GM18508 (cell line): Measurements from ENCODE around the gene PRKCZ.

Experiments used
- ATAC-seq: cut with Tn5 transposase; IDR thresholded peaks from one replicate; pipeline ENCODE4 v1.9.1; 2021; ENCODE audit warnings: moderate number of reproducible peaks; ENCODE audit not compliant: insufficient read depth, unreplicated experiment

PRKCZ gene

DNA sequence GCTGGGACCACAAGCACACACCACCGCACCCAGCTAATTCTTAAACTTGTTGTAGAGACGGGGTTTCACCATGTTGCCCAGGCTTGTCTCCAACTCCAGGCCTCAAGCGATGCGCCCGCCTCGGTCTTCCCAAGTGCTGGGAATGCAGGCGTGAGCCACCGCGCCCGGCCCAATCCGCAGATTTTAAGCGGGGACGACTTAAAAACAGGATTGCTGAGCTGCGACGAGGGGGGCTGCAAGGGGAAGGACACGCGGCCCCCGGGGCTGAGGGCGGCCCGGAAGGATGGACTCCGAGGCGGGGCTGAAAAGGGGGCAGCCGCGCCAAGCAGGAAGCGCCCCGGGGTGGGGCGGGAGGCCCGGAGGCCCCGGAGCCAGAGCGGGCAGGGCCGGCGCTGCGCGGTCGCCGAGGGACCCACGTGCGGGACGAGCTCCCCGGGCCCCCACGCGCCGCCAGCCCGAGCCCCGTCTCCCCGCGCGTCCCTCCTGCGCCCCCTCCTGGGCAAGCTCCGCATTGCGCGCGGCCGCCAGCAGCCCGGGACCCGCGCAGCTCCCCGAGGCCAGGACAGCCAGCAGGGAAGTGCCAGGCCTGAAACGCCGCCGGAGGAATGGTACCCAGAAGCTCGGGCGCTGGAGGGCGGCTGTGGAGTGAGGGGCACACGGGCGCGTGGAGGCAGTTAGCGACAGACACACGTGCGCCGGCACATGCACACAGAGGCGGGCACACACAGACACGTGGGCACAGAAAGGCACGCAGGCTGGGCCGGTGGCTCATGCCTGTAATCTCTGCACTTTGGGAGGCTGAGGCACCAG, 5.5 kb upstream of the PRKCZ start:
- no peak for ATAC-seq

DNA sequence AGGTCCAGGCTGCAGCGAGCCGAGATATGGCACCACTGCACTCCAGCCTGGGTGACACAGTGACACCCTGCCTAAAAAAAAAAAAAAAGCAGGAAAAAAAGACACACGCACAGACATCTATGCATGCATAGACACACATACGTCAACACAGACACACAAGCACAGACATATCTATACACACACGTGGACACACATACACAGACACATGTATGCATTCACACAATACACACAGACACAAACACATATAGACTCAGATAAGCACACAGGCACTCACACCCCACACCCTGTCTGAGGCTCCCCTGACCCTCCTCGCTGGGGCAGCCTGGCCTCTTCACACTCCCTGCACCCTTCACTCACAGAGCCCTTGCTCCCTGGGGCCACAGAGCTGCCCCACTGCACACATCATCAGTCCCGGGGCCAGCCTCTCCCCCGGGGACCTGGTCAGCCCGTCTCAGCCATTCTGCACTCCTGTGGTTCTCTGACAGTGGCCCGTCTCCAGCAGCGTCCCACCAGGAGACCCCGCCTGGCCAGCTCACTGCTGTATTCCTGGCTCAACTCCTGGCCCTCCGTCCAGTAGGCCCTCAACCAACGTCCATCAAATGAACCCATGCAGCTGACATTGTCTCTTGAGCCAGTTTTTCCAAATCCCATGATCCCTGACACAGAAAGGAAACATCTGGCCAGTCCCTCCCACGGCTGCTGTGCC, 4.6 kb upstream of the PRKCZ start:
- no peak for ATAC-seq

DNA sequence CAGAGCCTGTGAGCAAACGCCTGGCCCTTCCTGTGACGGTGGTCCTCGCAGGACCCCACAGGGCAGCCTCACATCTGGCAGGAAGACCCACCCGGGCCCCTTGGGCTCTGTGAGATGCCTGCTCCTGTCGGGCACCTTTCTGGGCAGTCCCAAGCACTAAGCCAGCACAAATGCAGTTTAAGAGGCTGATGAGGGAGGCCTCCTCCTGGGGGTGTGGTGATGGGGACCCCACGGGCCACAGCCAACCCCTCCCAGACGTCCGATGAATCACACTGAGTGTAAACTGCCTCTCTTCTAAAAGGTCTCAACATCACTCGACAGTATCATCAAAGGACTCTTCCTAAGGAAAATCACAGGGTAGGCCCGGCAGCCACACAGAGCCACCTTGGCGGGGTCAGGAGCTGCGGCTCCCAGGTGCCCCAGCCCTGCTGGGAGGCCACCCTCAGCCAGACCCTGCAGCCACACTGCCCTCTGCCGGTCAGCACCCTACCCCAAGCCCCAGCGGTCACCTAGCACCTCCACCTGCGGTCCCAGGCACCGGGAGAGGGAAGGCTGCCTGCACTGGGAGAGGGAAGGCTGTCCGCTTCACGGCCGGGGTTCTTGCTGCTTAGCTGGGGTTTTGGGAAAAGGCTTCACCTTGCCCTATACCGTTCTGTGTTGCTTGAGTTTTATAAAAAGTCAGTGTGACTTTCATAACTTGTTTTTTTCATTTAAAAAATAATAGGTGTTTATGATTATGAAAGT, 3.9 kb upstream of the PRKCZ start:
- no peak for ATAC-seq

DNA sequence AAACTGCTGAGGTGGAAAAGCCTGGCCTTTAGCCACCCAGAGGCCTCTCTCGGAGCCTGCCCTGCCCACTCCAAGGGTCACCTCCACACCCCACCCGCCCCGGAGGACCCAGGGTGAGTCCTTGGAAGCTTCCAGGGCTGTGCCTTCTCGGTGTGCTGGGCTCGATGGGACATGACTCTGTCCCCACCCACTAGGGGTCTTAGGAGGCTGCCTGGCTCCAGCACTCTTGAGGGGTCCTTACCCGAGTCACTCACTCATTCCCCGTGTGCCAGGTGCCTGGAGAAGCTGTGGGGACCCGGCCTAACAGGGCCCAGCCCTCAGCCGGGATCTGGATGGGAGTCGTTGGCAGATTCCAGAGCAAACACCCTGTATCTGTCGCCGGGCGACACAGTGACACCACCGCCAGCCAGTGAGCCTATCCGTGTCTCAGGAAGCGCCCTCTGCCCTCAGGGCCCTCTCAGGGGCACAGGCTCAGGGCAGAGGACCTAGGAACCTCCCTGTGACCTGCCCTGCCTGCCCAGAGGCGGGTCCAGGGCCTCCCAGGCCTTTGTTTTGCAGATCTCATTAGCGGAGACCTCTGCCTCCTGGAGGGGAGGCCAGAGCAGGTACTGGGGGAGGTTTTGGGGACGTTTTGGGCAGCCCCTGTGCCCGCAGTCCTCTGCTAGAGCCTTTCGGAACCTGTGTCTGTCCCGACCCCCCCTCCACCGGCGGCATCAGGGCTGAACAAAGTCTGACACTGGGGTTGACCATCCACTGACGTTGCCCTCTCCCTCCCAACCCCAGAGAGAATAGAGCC, 3.1 kb upstream of the PRKCZ start:
- ATAC-seq = no peak

DNA sequence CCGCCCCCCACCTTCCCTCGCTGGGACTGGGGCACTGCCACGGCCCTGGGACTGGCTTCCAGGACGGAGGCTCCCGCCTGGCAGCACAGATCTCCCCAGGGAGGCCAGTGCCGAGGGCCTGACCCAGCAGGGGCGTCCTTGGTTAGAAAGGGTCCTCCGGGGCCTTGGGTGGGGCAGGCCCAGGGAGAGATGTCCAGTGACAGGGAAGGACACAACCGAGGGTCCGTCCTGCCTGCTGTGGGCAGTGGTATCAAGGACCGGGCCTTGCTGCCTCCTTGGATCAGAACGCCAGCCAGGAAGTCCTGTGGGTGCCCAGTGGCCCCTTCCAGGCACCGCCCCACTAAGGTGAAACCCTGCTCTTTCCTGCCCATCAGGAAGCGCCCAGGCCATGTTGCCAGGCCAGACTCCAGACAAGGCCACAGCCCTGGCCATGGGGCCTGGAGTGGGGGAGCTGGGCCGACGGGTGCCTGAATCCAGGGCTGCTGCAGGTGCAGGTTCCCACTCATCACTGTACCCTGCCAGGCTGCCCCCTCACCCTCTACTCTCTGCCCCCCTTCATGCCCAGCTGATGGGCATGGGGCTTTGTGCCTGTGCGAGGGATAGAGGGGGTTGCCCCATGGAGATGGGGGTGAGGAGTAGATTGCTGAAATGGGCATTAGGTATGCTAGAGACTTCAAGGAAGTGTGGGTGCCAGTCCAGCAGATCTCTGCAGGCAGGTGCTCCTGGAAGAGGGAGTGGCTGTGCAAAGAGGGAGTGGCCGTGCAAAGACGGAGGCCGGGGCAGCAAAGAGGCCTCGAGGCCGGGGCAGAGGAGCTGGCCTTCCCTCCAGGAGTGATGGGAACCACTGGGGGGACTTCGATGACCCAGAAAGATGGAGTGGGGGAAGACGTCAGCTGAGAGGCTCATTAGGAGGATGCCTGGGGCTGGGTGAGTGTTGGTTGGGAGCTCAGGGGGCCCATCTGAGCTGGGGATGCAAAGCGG, 2.2 kb upstream of the PRKCZ start:
- ATAC-seq = no peak

DNA sequence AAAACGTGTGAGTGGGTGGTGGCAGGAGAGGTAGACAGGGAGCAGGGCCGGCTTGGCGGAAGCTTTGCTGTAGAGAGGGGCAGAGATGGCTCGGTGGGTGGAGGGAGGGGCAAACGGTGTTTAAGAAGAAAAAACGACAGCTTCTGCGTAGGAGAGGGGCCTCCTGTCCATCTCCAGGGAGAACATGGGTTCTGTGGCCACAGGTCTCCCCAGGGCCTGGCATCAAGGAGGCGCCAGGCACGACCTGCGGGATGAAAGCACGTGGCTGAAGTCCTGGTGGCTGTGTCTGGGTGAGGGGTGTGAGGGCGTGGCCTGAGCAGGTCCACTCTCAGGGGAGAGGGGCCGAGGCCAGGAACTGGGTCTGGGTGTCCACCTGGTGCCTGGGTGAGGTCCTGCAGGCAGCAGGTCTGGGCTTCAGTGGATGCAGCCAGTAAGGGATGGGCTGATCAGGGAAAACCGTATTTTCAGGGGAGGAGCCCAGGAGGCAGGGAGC, 940 bp upstream of the PRKCZ start:
- no peak for ATAC-seq

DNA sequence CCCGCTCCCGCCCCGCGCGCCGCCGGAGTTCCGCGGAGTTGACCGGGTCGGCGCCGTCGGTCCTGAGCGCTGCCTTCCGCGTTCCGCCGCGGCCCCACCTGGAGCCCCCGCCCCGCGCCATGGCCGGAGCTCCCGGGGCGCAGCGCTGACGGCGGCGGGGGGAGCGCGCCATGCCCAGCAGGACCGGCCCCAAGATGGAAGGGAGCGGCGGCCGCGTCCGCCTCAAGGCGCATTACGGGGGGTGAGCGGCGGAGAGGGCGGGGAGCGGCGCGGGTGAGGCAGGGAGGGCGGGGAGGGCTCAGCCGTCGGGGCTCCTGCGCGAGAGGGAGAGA, 216 bp downstream of the PRKCZ start:
- no peak for ATAC-seq

DNA sequence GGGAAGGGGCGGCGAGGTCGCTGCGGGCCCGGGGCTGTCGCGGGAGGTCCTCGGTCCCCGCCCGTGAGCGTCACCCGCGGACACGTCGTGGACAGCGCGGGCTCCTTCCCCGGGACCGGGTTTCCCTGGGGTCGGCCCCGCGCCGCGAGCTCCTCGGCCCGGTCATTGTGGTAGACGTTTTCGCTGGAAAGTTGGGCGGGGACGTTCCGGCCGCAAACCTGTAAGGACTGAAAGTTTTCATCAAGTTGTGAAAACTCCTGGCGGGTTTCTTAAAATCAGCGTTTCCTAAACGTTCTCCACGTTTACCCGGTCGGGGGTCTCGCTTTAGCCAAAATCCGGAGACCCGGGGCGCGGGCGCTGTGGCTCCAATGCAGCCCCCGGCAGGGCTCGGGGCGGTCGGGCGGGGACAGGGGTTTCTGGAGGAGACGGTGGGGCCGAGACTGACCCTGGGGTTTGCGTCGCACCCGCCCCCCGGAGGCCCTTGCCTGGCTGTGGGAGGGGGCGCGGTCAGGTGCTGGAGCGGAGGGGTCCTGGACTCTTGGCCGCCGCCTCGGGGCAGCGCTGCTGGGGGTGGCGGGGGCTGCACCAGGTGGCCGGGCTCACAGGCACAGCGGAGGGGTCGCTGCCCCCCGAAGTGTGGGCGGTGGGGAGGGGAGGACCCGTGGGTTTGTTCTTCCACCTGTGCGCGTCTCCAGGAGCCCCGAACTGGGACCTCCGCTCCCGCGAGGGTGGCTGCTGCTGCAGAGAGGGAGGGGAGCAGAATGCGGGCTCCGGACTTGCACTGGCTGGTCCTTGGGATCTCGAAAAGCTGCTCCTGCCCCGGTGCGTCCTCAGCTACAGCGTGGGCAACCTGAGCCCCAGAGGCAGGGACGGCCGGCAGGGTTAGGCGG, 827 bp downstream of the PRKCZ start:
- ATAC-seq = no peak

DNA sequence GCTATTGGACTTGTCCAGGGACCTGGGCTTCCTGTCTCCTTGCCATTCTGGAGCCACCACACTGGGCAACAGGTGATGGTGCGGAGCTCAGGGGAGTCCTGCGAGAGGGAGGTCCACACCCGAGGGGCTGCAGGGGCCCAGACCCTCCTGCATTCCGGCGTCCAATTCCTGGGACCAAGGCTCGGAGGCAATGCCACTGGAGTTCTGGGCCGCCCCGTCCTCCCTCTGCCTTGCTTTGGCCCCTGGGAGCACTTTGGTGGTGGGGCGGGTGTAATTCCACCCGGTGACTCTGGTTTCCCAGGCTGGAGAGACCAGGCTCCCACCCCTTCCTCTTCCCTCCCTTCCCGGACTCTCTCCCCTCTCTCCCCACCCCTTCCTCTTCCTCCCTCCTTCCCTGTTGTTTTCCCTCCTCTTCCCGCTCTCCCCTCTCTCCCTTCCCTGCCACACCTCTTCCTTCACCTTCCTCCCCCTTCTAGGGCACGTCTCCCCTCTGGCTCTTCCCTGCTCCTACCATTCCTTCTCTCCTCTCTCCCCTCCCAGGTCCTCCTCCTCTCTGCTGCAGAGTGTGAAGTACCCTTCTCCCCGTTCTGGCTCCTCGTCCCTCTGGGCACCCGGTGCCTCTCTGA, 2.0 kb downstream of the PRKCZ start:
- ATAC-seq = no peak

DNA sequence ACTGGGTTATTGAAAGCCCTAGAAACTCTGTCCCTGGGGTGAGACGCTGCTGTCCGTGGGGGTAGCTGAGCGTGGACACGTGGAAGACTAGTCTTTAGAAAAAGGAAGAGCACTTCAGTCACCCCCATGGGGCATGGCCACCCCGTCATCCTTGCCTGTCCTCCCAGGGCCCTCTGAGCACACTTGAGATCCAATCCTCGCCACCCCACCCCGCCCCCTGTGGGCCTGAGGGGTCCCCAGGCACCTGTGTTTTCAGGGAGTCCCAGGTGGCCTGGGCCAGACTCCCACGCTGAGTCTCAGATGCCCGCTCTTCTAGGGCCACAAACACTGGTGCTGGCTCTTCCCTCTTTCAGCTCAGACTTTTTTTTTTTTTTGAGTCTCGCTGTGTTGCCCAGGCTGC, 2.5 kb downstream of the PRKCZ start:
- ATAC-seq = no peak

DNA sequence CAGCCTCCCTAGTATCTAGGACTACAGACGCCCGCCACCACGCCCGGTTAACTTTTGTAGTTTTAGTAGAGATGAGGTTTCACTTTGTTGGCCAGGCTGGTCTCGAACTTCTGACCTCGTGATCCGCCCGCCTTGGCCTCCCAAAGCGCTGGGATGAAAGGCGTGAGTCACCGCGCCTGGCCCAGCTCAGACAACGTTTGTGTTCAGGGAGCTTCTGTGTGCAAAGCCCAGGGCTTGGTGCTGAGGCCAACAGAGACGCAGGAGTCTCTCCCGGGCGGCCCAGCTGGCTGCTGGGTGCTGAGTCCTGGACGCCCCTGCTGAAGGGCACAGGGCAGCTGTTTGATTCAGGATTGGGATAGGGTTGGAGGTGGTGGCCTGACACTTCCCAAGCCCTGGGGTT, 3.0 kb downstream of the PRKCZ start:
- ATAC-seq = no peak

DNA sequence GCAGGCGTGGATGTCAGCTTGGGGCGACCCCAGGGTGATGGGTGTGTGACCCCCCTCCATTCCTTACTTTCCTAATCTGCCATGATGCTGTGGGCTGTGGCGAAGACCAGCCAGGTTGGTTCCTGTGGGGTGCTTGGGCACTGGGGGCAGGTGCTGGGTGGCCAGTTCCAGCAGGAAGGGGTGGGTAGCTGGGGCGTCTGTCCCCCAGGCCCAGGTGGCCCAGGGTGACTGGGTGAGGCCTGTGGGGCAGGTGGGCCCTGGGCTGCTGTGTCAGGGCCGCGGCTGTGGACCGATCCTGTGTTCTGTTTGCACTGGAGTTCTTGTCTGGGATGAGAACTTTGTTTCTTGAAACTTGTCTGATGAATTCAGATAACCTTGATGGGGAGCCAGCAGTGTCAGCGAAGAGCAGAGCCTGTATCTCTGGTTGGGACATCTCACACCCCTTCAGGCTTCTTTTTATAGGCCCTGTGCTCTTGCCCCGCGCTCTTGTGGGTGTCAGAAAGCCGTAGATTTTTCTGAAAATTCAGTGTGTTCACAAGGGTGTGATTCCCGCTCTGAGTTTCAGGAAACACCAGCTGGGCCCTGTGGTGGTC, 3.7 kb downstream of the PRKCZ start:
- no peak for ATAC-seq

DNA sequence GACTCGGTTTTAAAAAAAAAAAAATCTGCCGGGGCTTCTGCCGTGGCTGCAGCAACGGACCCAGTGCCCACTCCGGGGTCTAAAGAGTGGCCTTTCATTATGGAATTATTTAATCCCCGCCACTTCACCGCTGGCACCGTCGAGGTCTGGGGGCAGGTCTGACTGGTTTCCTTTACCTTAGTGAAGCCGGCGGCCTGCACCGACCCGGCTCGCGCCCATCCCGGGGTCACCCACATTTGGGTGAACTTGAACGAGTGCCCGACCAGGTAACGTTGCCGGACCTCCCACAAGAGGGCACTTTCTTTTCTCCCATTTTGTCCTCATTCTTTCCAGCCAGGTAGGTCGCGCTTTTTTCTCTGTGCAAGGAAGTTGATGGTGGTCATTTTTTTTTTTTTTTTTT, 4.3 kb downstream of the PRKCZ start:
- ATAC-seq = no peak

DNA sequence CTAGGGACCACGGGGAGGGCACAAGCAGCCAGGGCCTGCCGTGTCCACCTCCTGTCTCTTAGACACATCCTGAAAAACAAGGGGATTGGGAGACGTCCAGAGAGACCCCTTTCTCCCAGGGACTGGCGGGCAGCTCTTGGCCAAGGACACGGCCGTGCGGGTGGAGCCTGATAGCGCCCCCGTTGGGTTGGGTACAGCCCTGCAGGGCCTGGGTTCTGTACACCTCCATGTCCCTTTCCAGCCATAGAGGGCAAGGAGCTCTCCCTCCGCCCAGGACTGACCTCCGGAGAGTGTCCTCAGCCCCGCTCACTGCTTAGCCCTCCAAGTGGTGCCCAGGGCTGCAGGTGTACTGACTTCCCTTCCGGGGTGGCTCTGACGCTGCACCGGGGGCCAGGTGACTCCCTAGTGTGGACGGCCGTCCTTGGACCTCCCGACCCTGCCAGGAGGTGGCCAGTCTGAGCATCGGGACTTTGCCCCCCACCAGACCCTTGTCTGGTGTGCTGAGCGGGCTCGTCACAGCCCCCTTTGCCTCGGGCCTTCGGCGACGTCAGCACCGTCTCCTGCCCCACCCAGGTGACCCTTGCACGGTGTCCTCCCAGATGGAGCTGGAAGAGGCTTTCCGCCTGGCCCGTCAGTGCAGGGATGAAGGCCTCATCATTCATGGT, 5.8 kb downstream of the PRKCZ start:
- no peak for ATAC-seq

DNA sequence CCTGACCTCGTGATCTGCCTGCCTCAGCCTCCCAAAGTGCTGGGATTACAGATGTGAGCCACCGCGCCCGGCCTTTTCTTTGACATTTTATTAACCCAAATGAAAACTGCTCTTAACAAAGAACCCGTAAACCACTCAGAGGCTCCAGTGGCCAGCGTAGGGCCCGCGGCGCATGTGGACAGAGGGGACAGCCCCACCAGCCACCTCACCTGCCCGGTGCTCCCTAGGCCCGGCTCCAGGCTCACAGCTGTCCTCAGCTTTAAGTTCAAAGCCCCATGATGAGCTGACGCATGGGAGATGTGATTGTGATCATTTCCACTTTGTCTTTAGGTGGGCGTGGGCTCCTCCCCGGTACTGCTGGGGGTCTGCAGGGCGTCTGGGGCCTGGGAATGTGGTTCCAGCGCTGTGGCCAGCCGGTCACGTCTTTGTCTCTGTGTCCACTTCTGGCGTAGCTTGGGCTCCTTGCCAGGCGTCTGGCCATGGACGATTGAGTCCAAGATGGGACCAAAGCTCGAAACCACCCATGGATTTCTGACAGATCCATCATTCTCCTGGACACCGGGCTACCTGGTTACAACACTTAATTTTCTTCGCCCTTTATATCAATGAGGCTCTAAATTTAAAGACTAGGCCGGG, 6.9 kb downstream of the PRKCZ start:
- ATAC-seq = no peak

DNA sequence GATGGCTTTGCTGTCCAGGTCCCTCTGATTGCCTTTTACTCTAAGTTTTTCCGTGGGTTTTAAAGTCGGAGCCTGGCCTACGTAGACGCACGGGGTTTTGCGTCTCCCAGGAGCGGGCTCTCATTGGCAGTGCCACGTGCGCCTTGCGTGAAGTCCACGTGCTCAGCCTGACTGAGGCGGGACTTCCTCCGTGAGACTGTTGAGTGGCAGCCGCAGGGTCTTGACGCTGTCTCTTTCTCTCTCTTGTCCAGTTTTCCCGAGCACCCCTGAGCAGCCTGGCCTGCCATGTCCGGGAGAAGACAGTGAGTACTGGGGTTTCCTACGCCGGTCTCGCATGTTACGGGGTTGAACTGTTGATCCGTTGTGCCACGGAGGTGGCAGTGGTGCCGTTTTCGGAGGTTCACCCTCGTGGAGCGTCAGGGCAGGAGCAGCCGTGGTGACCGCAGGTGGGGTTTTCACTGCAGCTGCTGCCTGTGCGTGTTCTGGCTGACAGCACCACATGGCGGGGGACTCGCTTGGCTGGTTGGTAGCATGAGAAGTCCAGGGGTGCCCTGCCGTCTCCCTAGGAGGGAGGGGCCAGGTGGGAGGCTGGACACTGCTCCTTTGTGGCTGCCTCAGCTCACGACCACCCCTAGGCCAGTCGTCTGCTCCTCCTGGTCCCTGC, 9.2 kb downstream of the PRKCZ start:
- ATAC-seq = no peak
